NCI-H2196 treated with DMSO at 0.1 percent for 48 hours (cell line): ENCODE measurements around the gene SF3B1.
"Not testable (repeated sequence)": the region's sequence is repeated elsewhere in the genome, so short reads cannot be mapped to it uniquely, and the experiment has no call there.

Experiments
- DNase-seq: peaks from one replicate; lab custom pipeline; 2025; ENCODE audit not compliant: unreplicated experiment; lab: John Stamatoyannopoulos, UW

SF3B1 gene

GRCh38 chr2:197434541-197435513 lies at the start of gene SF3B1:
TSS of gene SF3B1 (minus strand) at chr2:197435028. CDS start at chr2:197434999, 29 bp downstream.
- peak; percentile 92 for DNase-seq

- DNase-seq = not testable (repeated sequence)
These were observed 49.4 kb upstream of the SF3B1 start for GRCh38 chr2:197484248-197484647.

GRCh38 chr2:197480165-197481036 lies 45.6 kb upstream of the SF3B1 start:
- DNase-seq = no peak

GRCh38 chr2:197477797-197478196 lies 43.0 kb upstream of the SF3B1 start:
- no peak for DNase-seq

GRCh38 chr2:197472166-197472565 lies 37.3 kb upstream of the SF3B1 start:
- DNase-seq = no peak

- no peak for DNase-seq
These were observed 29.3 kb upstream of the SF3B1 start for GRCh38 chr2:197464175-197464574.

- DNase-seq = no peak
These were observed 26.2 kb upstream of the SF3B1 start for GRCh38 chr2:197461057-197461456.

GRCh38 chr2:197460649-197461048 lies 25.8 kb upstream of the SF3B1 start:
- DNase-seq = no peak

- DNase-seq = no peak
These were observed 20.6 kb upstream of the SF3B1 start for GRCh38 chr2:197455428-197455827.

GRCh38 chr2:197454923-197455322 lies 20.1 kb upstream of the SF3B1 start:
- no peak for DNase-seq

- DNase-seq = peak; percentile 58
These were observed 19.1 kb upstream of the SF3B1 start for GRCh38 chr2:197453914-197454398.

- DNase-seq = peak; percentile 99
These were observed 18.5 kb upstream of the SF3B1 start, which contains the start of gene COQ10B for GRCh38 chr2:197453123-197453913. TSS of gene COQ10B (plus strand) at chr2:197453552. CDS start at chr2:197453561, 9 bp downstream.

- DNase-seq = no peak
These were observed 17.9 kb upstream of the SF3B1 start for GRCh38 chr2:197452754-197453122.

- not testable (repeated sequence) for DNase-seq
These were observed 16.1 kb upstream of the SF3B1 start for GRCh38 chr2:197450935-197451358.

GRCh38 chr2:197450465-197450864 lies 15.6 kb upstream of the SF3B1 start:
- no peak for DNase-seq

GRCh38 chr2:197446844-197447243 lies 12.0 kb upstream of the SF3B1 start:
- no peak for DNase-seq

- no peak for DNase-seq
These were observed 10.9 kb upstream of the SF3B1 start for GRCh38 chr2:197445746-197446145.

- no peak for DNase-seq
These were observed 8.0 kb upstream of the SF3B1 start for GRCh38 chr2:197442857-197443256.

- DNase-seq = no peak
These were observed 2.6 kb upstream of the SF3B1 start for GRCh38 chr2:197437380-197437779.

GRCh38 chr2:197435598-197436420 lies 981 bp upstream of the SF3B1 start:
- no peak for DNase-seq
